ENCODE data around the gene KCNK3. TPM values are rescaled to one million over a fixed set of nuclear protein-coding genes. Genes with fewer than 3 reads are reported as not detected.

KCNK3 gene
- total RNA-seq, 1 donor from 2014 or later = 6.6 TPM

DNA sequence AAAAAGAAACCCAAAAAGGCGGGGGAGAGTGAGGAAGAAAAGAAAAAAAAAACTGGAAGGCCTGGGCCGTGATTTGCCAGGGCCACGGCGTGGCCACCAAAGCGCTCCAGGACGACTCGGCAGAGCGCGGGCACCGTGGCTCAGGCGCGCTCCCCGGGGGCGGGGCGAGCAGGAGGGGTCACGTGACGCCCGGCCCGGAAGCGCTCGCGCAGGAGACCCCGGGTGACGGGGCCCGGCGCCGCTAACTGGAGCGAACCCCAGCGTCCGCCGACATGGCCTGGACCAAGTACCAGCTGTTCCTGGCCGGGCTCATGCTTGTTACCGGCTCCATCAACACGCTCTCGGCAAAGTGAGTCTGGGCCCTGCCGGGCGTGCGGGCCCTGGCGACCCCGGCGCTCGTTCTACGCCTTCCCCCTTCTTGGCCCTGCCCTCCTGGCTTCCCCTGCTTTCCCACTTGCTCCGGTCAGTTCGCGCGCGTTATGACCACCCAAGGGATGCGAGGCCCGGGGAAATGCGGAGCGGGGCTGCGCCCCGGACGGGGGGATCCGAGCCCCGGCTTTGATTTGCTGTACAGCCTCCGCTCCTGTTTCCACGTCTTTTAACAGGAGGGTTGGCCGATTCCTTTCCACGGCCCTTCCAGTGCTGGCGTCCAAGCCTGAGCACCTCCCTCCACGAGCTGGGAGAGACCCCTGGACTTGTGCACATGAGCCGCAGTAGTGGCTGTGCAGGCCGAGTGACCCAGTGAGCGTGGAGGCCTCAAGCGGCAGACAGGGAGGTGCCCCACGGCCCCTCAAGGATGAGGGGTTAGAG is 71.8 kb downstream of the KCNK3 start, which contains the start of gene SLC35F6:
Gene SLC35F6, plus strand, starts transcription at position 207 of the 810 bp plus-strand sequence. Its CDS starts 66 bp downstream, at position 273.
- Mint-ChIP-seq H3K4me1 (peaks cover 26% of the 10 kb centered on the region), H3K27me3 (ENCODE audit: low read depth) (no peaks in the 10 kb centered on the region), H3K36me3 (no peaks in the 10 kb centered on the region), H3K27ac (peak within 1 kb of the TSS; percentile 94), H3K4me3 (peak within 1 kb of the TSS; percentile 96), H3K9me3 (no peaks in the 10 kb centered on the region)
- DNase-seq (ENCODE audit: low spot score in 2 of 2, unreplicated experiment in 2 of 2) = peak; percentile 77 to 84
- TF ChIP-seq, protein P1, sequence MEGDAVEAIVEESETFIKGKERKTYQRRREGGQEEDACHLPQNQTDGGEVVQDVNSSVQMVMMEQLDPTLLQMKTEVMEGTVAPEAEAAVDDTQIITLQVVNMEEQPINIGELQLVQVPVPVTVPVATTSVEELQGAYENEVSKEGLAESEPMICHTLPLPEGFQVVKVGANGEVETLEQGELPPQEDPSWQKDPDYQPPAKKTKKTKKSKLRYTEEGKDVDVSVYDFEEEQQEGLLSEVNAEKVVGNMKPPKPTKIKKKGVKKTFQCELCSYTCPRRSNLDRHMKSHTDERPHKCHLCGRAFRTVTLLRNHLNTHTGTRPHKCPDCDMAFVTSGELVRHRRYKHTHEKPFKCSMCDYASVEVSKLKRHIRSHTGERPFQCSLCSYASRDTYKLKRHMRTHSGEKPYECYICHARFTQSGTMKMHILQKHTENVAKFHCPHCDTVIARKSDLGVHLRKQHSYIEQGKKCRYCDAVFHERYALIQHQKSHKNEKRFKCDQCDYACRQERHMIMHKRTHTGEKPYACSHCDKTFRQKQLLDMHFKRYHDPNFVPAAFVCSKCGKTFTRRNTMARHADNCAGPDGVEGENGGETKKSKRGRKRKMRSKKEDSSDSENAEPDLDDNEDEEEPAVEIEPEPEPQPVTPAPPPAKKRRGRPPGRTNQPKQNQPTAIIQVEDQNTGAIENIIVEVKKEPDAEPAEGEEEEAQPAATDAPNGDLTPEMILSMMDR (IDR thresholded peaks at IDR 0.05; ENCODE audit: unreplicated experiment) = no peak

DNA sequence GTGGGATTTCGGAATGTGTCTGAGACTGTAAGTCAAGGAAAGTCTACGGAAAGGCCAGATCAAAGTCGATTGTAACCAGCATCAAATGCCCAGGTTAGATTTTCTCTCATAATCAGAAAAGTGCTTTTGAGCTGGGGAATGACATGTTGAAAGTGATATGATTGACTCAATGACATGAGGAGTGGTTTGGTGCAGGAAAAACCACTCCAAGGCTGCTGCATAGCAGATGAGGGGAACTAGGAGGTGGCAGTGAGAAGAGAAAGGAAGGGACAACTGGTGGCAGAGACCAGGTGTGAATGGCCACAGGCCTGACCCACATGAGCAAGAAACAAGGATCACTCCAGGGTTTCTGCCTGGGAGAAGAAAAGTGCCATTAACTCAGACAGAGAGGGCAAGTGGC is 72.4 kb downstream of the KCNK3 start:
- H3K27ac Mint-ChIP-seq = peak overlapping the region; percentile 94
- DNase-seq (ENCODE audit: low spot score in 2 of 2, unreplicated experiment in 2 of 2) = no peak
- H3K27me3 Mint-ChIP-seq (ENCODE audit: low read depth) = no peaks in the 10 kb centered on the region
- H3K4me3 Mint-ChIP-seq = peak overlapping the region; percentile 96
- H3K9me3 Mint-ChIP-seq = no peaks in the 10 kb centered on the region
- H3K4me1 Mint-ChIP-seq = peaks cover 29% of the 10 kb centered on the region
- TF ChIP-seq, protein P1 (IDR thresholded peaks at IDR 0.05; ENCODE audit: unreplicated experiment) = no peak
- H3K36me3 Mint-ChIP-seq = no peaks in the 10 kb centered on the region

DNA sequence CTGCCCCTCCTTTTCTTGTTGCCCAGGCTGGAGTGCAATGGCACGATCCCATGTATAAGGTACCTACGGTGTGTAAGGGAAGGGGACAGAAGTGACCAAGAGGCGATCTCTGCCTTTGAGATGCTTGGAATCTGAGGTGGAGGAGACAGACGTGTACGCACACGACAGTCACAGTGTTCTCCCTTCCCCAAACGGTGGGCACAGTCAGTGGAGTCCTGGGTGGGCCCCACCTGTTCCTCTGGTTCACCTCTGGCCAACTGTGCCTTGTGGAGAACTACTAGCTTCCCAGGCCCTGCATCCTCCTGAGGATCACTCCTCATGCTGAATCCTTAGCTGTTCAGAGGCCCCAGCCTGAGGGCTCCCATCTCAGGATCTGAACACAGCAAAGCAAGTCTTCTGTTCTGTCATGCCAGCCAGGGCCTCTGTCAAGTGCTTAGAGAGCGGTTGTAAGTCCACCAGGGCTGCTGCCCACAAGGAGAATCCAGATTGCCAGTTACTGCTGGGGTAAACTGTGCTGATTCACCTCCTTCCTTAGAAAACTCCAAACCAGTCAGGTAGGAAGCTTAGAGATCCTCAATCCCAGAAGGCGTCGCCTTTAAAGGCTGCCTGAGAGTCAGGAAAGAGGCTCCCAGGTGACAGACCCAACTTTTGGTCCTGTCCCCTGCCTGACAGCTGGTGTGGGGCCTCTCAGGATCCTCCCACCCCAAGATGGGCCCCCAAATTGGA is 73.1 kb downstream of the KCNK3 start:
- H3K4me1 Mint-ChIP-seq = peaks cover 27% of the 10 kb centered on the region
- no peak overlapping the region for H3K27ac Mint-ChIP-seq
- no peaks in the 10 kb centered on the region for H3K9me3 Mint-ChIP-seq
- H3K36me3 Mint-ChIP-seq = no peaks in the 10 kb centered on the region
- peak overlapping the region; percentile 96 for H3K4me3 Mint-ChIP-seq
- H3K27me3 Mint-ChIP-seq (ENCODE audit: low read depth) = no peaks in the 10 kb centered on the region
- no peak for DNase-seq (ENCODE audit: low spot score in 2 of 2, unreplicated experiment in 2 of 2)
- TF ChIP-seq, protein P1 (IDR thresholded peaks at IDR 0.05; ENCODE audit: unreplicated experiment) = no peak

DNA sequence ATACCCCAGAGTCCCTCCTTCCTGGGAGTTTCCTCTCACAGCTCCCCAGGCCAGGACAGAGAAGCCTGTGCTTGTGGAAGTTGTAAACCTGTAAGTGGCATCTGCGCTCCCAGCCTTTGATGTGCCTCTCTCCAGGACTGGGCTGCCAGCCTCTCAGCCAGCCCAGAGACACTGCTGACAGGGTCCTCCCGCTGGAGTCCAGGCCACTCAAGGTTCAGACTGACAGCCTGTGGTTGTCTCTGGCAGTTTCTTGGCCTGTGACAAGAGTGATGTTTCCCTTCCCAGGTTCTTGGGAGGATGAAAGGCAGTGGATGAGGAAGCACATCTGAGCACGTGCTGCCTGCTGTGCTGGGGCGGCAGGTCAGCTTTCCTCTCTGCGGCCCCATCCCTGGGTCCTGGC is 74.6 kb downstream of the KCNK3 start:
- H3K4me3 Mint-ChIP-seq = no peak overlapping the region
- no peaks in the 10 kb centered on the region for H3K9me3 Mint-ChIP-seq
- H3K27ac Mint-ChIP-seq = peak overlapping the region; percentile 77
- peaks cover 26% of the 10 kb centered on the region for H3K4me1 Mint-ChIP-seq
- DNase-seq (ENCODE audit: low spot score in 2 of 2, unreplicated experiment in 2 of 2) = no peak
- H3K36me3 Mint-ChIP-seq = no peaks in the 10 kb centered on the region
- H3K27me3 Mint-ChIP-seq (ENCODE audit: low read depth) = no peaks in the 10 kb centered on the region
- TF ChIP-seq, protein P1 (IDR thresholded peaks at IDR 0.05; ENCODE audit: unreplicated experiment) = no peak

DNA sequence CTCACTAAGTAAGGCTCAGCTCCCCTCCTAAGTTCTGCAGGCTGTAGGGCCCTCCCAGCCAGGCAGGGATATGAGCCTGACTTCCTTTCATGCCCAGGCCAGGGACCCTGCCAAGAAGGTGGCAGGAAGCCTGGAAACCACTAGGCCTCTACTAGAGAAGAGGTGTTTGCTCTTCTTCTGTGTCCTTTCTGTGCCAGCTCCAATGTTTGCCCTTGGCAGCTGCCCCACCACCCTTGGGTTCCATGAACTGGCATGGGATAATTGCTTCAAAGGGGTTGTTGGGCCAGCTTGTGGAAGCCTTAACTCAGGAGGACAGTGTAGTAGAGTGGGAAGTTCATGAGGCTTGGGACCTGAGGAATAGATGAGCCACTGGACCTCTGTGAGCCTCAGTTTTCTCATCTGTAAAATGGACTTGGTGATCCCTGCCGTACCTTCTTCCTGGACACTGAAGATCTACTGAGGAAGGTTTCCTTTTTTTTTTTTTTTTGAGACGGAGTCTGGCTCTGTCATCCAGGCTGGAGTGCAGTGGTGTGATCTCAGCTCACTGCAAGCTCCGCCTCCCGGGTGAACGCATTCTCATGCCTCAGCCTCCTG is 75.5 kb downstream of the KCNK3 start:
- Mint-ChIP-seq H3K36me3 (no peaks in the 10 kb centered on the region), H3K9me3 (no peaks in the 10 kb centered on the region), H3K27me3 (ENCODE audit: low read depth) (no peaks in the 10 kb centered on the region), H3K4me1 (peaks cover 29% of the 10 kb centered on the region), H3K27ac (no peak overlapping the region), H3K4me3 (no peak overlapping the region)
- no peak for DNase-seq (ENCODE audit: low spot score in 2 of 2, unreplicated experiment in 2 of 2)
- TF ChIP-seq, protein P1 (IDR thresholded peaks at IDR 0.05; ENCODE audit: unreplicated experiment) = no peak
